ENCODE measurements around the gene NWD2.

Gene NWD2

GRCh38 chr4:37299468-37299867, 54.9 kb downstream of the NWD2 start:
- no peaks in the 10 kb centered on the region for H3K36me3 ChIP-seq (ENCODE audit: insufficient read depth, low read length)
- H3K4me1 ChIP-seq (ENCODE audit: control insufficient read depth, insufficient read depth, low read length, unreplicated experiment): no peaks in the 10 kb centered on the region
- H3K27ac ChIP-seq (ENCODE audit: low read depth, low read length): no peak overlapping the region
- no peak overlapping the region for H3K4me3 ChIP-seq (ENCODE audit: low read depth, low read length)
- no peaks in the 10 kb centered on the region for H3K79me2 ChIP-seq (ENCODE audit: control insufficient read depth, insufficient read depth, low read length, unreplicated experiment)
- H2AFZ ChIP-seq (ENCODE audit: low read length, unreplicated experiment): no peak overlapping the region
- H3K27me3 ChIP-seq (ENCODE audit: insufficient read depth, low read length): no peaks in the 10 kb centered on the region

- Histone ChIP-seq H3K79me2 (ENCODE audit: control insufficient read depth, insufficient read depth, low read length, unreplicated experiment) (no peaks in the 10 kb centered on the region), H3K27me3 (ENCODE audit: insufficient read depth, low read length) (no peaks in the 10 kb centered on the region), H3K36me3 (ENCODE audit: insufficient read depth, low read length) (no peaks in the 10 kb centered on the region), H3K4me1 (ENCODE audit: control insufficient read depth, insufficient read depth, low read length, unreplicated experiment) (no peaks in the 10 kb centered on the region), H2AFZ (ENCODE audit: low read length, unreplicated experiment) (no peak overlapping the region), H3K27ac (ENCODE audit: low read depth, low read length) (no peak overlapping the region), H3K4me3 (ENCODE audit: low read depth, low read length) (no peak overlapping the region)
These were observed 60.1 kb downstream of the NWD2 start for GRCh38 chr4:37304612-37305011.

GRCh38 chr4:37305984-37306383, 61.4 kb downstream of the NWD2 start:
- H2AFZ ChIP-seq (ENCODE audit: low read length, unreplicated experiment): no peak overlapping the region

GRCh38 chr4:37317104-37317643, 72.6 kb downstream of the NWD2 start:
- Histone ChIP-seq H3K27me3 (ENCODE audit: insufficient read depth, low read length) (no peaks in the 10 kb centered on the region), H3K36me3 (ENCODE audit: insufficient read depth, low read length) (no peaks in the 10 kb centered on the region), H3K27ac (ENCODE audit: low read depth, low read length) (no peak overlapping the region), H2AFZ (ENCODE audit: low read length, unreplicated experiment) (no peak overlapping the region), H3K4me3 (ENCODE audit: low read depth, low read length) (no peak overlapping the region), H3K79me2 (ENCODE audit: control insufficient read depth, insufficient read depth, low read length, unreplicated experiment) (no peaks in the 10 kb centered on the region), H3K4me1 (ENCODE audit: control insufficient read depth, insufficient read depth, low read length, unreplicated experiment) (no peaks in the 10 kb centered on the region)

More at GRCh38 chr4:37305984-37306383, 61.4 kb downstream of the NWD2 start:
- H3K27ac ChIP-seq (ENCODE audit: low read depth, low read length): no peak overlapping the region
- no peaks in the 10 kb centered on the region for H3K79me2 ChIP-seq (ENCODE audit: control insufficient read depth, insufficient read depth, low read length, unreplicated experiment)
- no peak overlapping the region for H3K4me3 ChIP-seq (ENCODE audit: low read depth, low read length)
- H3K27me3 ChIP-seq (ENCODE audit: insufficient read depth, low read length): no peaks in the 10 kb centered on the region
- H3K36me3 ChIP-seq (ENCODE audit: insufficient read depth, low read length): no peaks in the 10 kb centered on the region
- no peaks in the 10 kb centered on the region for H3K4me1 ChIP-seq (ENCODE audit: control insufficient read depth, insufficient read depth, low read length, unreplicated experiment)

DNA sequence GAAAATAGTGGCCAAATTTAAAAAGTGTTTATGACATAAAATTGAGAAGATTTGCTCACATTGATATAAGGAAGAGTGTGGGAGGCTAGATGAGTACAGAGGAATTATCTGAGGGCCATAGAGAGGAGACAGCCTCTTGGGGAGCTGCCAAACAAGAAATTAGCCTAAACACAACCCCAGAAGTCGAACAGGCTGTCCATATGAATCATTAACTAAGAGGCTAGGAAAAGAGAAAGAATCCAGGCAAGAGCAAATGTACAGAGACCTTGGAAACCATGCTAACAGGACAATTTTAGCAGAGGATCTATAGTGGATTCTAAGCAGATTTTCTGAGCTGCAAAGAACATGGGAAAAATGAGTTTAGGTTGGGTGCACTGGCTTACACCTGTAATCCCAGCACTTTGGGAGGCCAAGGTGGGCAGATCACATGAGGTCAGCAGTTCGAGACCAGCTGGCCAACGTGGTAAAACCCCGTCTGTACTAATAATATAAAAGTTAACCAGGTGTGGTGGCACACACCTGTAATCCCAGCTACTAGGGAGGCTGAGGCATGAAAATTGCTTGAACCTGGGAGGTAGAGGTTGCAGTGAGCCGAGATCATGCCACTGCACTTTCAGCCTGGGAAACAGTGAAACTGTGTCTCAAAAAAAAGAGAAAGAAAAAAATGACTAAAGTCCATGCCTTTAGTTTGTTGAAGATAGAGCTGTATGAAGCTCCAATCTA, 76.1 kb downstream of the NWD2 start:
- H3K36me3 ChIP-seq (ENCODE audit: insufficient read depth, low read length): no peaks in the 10 kb centered on the region
- H3K27me3 ChIP-seq (ENCODE audit: insufficient read depth, low read length): no peaks in the 10 kb centered on the region
- H3K27ac ChIP-seq (ENCODE audit: low read depth, low read length): no peak overlapping the region
- H2AFZ ChIP-seq (ENCODE audit: low read length, unreplicated experiment): no peak overlapping the region
- no peaks in the 10 kb centered on the region for H3K79me2 ChIP-seq (ENCODE audit: control insufficient read depth, insufficient read depth, low read length, unreplicated experiment)
- no peak overlapping the region for H3K4me3 ChIP-seq (ENCODE audit: low read depth, low read length)
- H3K4me1 ChIP-seq (ENCODE audit: control insufficient read depth, insufficient read depth, low read length, unreplicated experiment): no peaks in the 10 kb centered on the region

GRCh38 chr4:37322122-37322521, 77.6 kb downstream of the NWD2 start:
- no peaks in the 10 kb centered on the region for H3K27me3 ChIP-seq (ENCODE audit: insufficient read depth, low read length)
- no peaks in the 10 kb centered on the region for H3K36me3 ChIP-seq (ENCODE audit: insufficient read depth, low read length)
- H3K4me3 ChIP-seq (ENCODE audit: low read depth, low read length): no peak overlapping the region
- H3K79me2 ChIP-seq (ENCODE audit: control insufficient read depth, insufficient read depth, low read length, unreplicated experiment): no peaks in the 10 kb centered on the region
- no peak overlapping the region for H3K27ac ChIP-seq (ENCODE audit: low read depth, low read length)
- no peak overlapping the region for H2AFZ ChIP-seq (ENCODE audit: low read length, unreplicated experiment)
- H3K4me1 ChIP-seq (ENCODE audit: control insufficient read depth, insufficient read depth, low read length, unreplicated experiment): no peaks in the 10 kb centered on the region

DNA sequence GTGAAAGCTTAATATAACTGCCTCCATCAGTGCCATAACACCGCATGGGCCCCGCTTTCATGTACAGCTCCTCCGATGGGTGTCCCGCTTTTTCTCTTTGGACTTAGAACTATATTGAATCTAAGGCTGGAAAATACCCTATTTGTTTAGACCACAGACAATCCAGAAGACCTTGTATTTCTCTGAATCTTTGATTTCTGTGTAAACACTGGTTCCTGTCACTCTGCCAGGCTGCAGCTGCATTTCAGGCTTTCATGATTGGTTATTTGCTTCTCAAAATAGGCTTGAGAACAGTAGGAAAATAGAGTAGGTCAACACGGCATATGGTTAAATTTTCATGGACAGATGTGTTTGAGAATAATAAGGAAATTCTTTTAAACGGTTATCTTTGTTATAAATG, 80.0 kb downstream of the NWD2 start:
- H3K79me2 ChIP-seq (ENCODE audit: control insufficient read depth, insufficient read depth, low read length, unreplicated experiment): no peaks in the 10 kb centered on the region
- H3K27me3 ChIP-seq (ENCODE audit: insufficient read depth, low read length): no peaks in the 10 kb centered on the region
- H3K36me3 ChIP-seq (ENCODE audit: insufficient read depth, low read length): no peaks in the 10 kb centered on the region
- no peak overlapping the region for H3K4me3 ChIP-seq (ENCODE audit: low read depth, low read length)
- H2AFZ ChIP-seq (ENCODE audit: low read length, unreplicated experiment): no peak overlapping the region
- no peaks in the 10 kb centered on the region for H3K4me1 ChIP-seq (ENCODE audit: control insufficient read depth, insufficient read depth, low read length, unreplicated experiment)
- no peak overlapping the region for H3K27ac ChIP-seq (ENCODE audit: low read depth, low read length)

- no peaks in the 10 kb centered on the region for H3K36me3 ChIP-seq (ENCODE audit: insufficient read depth, low read length)
- no peaks in the 10 kb centered on the region for H3K27me3 ChIP-seq (ENCODE audit: insufficient read depth, low read length)
- H2AFZ ChIP-seq (ENCODE audit: low read length, unreplicated experiment): no peak overlapping the region
- H3K27ac ChIP-seq (ENCODE audit: low read depth, low read length): no peak overlapping the region
- no peaks in the 10 kb centered on the region for H3K79me2 ChIP-seq (ENCODE audit: control insufficient read depth, insufficient read depth, low read length, unreplicated experiment)
- no peaks in the 10 kb centered on the region for H3K4me1 ChIP-seq (ENCODE audit: control insufficient read depth, insufficient read depth, low read length, unreplicated experiment)
- no peak overlapping the region for H3K4me3 ChIP-seq (ENCODE audit: low read depth, low read length)
These were observed 82.3 kb downstream of the NWD2 start for GRCh38 chr4:37326852-37327251.

GRCh38 chr4:37338972-37339371, 94.4 kb downstream of the NWD2 start:
- Histone ChIP-seq H3K4me3 (ENCODE audit: low read depth, low read length) (no peak overlapping the region), H3K79me2 (ENCODE audit: control insufficient read depth, insufficient read depth, low read length, unreplicated experiment) (no peaks in the 10 kb centered on the region), H3K27ac (ENCODE audit: low read depth, low read length) (no peak overlapping the region), H3K27me3 (ENCODE audit: insufficient read depth, low read length) (no peaks in the 10 kb centered on the region), H3K36me3 (ENCODE audit: insufficient read depth, low read length) (no peaks in the 10 kb centered on the region), H2AFZ (ENCODE audit: low read length, unreplicated experiment) (no peak overlapping the region), H3K4me1 (ENCODE audit: control insufficient read depth, insufficient read depth, low read length, unreplicated experiment) (no peaks in the 10 kb centered on the region)

- Histone ChIP-seq H3K36me3 (ENCODE audit: insufficient read depth, low read length) (no peaks in the 10 kb centered on the region), H3K4me1 (ENCODE audit: control insufficient read depth, insufficient read depth, low read length, unreplicated experiment) (no peaks in the 10 kb centered on the region), H3K79me2 (ENCODE audit: control insufficient read depth, insufficient read depth, low read length, unreplicated experiment) (no peaks in the 10 kb centered on the region), H3K4me3 (ENCODE audit: low read depth, low read length) (no peak overlapping the region), H2AFZ (ENCODE audit: low read length, unreplicated experiment) (no peak overlapping the region), H3K27me3 (ENCODE audit: insufficient read depth, low read length) (no peaks in the 10 kb centered on the region), H3K27ac (ENCODE audit: low read depth, low read length) (no peak overlapping the region)
These were observed 114.2 kb downstream of the NWD2 start for GRCh38 chr4:37358748-37359147.

- Histone ChIP-seq H3K27ac (ENCODE audit: low read depth, low read length) (no peak overlapping the region), H3K27me3 (ENCODE audit: insufficient read depth, low read length) (no peaks in the 10 kb centered on the region), H3K36me3 (ENCODE audit: insufficient read depth, low read length) (no peaks in the 10 kb centered on the region), H3K4me1 (ENCODE audit: control insufficient read depth, insufficient read depth, low read length, unreplicated experiment) (no peaks in the 10 kb centered on the region), H2AFZ (ENCODE audit: low read length, unreplicated experiment) (no peak overlapping the region), H3K79me2 (ENCODE audit: control insufficient read depth, insufficient read depth, low read length, unreplicated experiment) (no peaks in the 10 kb centered on the region), H3K4me3 (ENCODE audit: low read depth, low read length) (no peak overlapping the region)
These were observed 114.7 kb downstream of the NWD2 start for GRCh38 chr4:37359261-37359660.
